Liver (tissue), 3 donors: ENCODE data around the gene TRMT10B.

ENCODE experiments used
- EGR1 ChIP-seq, 2 donors: IDR thresholded peaks; 2 replicates each; pipeline ENCODE4 v1.6.1; 2016 to 2018; ENCODE audit warnings: antibody characterized with exemption in 2 of 2, low read depth in 2 of 2
- GABPA ChIP-seq, 2 donors: IDR thresholded peaks in 1 of 2; conservative IDR thresholded peaks in 1 of 2; 2 replicates each; pipeline ENCODE4 v1.6.1; 2016; ENCODE audit warnings: antibody characterized with exemption in 2 of 2, mild to moderate bottlenecking in 1 of 2, moderate library complexity in 1 of 2
- JUND ChIP-seq, 2 donors: IDR thresholded peaks; 2 replicates each; pipeline ENCODE4 v1.6.1; 2016; ENCODE audit warnings: antibody characterized with exemption in 2 of 2
- RAD21 ChIP-seq, 2 donors: IDR thresholded peaks; 2 replicates each; pipeline ENCODE4 v1.6.1; 2016; ENCODE audit warnings: antibody characterized with exemption in 2 of 2, mild to moderate bottlenecking in 2 of 2
- RXRA ChIP-seq, 2 donors: IDR thresholded peaks; 2 replicates each; pipeline ENCODE4 v1.6.1; 2017 to 2018; ENCODE audit warnings: antibody characterized with exemption in 2 of 2, mild to moderate bottlenecking in 1 of 2
- SP1 ChIP-seq: IDR thresholded peaks from 2 replicates; pipeline ENCODE4 v1.6.1; 2018; ENCODE audit warnings: antibody characterized with exemption, mild to moderate bottlenecking
- TAF1 ChIP-seq: conservative IDR thresholded peaks from 2 replicates; pipeline ENCODE4 v1.6.1; 2016; ENCODE audit warnings: antibody characterized with exemption, mild to moderate bottlenecking
- YY1 ChIP-seq: IDR thresholded peaks from 2 replicates; pipeline ENCODE4 v1.6.1; 2016; ENCODE audit warnings: antibody characterized with exemption, mild to moderate bottlenecking
- TF ChIP-seq, protein P1 (sequence below): fragments of 150-350 bp; IDR thresholded peaks from 2 replicates; pipeline ENCODE4 v1.5.1; 2017; ENCODE audit warnings: improper control_type of control experiment, low read depth, low read length; ENCODE audit not compliant: missing input control
- TF ChIP-seq, protein P2 (sequence below): IDR thresholded peaks from 2 replicates; pipeline ENCODE4 v1.6.1; 2016; ENCODE audit warnings: antibody characterized with exemption, mild to moderate bottlenecking
- TF ChIP-seq, protein P3 (sequence below): IDR thresholded peaks from 2 replicates; pipeline ENCODE4 v1.6.1; 2016; ENCODE audit warnings: antibody characterized with exemption
- TF ChIP-seq, protein P4 (sequence below): IDR thresholded peaks from 2 replicates; pipeline ENCODE4 v1.6.1; 2016; ENCODE audit warnings: antibody characterized with exemption
- TF ChIP-seq, protein P5 (sequence below): IDR thresholded peaks from 2 replicates; pipeline ENCODE4 v1.6.1; 2016; ENCODE audit warnings: antibody characterized with exemption
- donor health status: healthy.
- donor health status: healthy.

DNA sequence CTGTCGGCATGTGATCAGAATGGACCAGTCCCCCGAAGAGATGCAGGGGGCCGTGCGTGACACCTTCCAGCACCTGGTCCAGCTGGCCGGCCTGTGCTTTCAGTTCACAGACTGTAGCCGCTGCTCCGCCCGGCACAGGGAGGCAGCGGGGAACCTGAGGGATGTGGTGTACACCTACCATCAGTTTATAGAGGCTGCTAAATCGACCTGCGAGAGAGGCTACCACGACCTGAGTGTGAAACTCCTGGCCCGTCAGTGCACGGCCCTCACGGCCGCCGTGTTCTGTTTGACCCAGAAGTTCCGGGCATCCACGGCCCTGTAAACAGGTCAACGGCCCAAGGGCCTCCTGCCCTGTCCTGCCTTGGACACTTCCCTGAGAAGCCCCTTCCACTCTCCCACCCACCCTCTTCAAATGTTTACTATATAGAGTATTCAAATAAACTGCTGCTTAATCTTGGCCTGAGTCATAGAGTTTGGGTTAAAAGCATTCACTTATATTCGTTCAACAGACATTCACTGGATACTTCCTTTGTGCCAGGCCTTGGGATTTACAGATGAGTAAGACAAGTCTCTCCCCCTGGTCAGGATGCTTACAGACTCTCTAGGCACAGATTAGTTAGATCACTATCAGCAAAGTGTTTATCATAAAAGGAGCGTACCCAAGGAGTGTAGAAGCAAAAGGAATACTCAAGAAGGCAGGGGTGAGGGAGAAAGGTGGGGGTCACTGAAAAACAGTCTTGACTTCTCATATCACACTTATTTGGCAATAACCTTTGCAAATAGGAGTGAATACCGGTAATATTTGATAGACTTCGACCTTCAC is 6.9 kb upstream of the TRMT10B start:
- TF ChIP-seq, protein P1, sequence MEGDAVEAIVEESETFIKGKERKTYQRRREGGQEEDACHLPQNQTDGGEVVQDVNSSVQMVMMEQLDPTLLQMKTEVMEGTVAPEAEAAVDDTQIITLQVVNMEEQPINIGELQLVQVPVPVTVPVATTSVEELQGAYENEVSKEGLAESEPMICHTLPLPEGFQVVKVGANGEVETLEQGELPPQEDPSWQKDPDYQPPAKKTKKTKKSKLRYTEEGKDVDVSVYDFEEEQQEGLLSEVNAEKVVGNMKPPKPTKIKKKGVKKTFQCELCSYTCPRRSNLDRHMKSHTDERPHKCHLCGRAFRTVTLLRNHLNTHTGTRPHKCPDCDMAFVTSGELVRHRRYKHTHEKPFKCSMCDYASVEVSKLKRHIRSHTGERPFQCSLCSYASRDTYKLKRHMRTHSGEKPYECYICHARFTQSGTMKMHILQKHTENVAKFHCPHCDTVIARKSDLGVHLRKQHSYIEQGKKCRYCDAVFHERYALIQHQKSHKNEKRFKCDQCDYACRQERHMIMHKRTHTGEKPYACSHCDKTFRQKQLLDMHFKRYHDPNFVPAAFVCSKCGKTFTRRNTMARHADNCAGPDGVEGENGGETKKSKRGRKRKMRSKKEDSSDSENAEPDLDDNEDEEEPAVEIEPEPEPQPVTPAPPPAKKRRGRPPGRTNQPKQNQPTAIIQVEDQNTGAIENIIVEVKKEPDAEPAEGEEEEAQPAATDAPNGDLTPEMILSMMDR = no peak
- TF ChIP-seq, protein P2, sequence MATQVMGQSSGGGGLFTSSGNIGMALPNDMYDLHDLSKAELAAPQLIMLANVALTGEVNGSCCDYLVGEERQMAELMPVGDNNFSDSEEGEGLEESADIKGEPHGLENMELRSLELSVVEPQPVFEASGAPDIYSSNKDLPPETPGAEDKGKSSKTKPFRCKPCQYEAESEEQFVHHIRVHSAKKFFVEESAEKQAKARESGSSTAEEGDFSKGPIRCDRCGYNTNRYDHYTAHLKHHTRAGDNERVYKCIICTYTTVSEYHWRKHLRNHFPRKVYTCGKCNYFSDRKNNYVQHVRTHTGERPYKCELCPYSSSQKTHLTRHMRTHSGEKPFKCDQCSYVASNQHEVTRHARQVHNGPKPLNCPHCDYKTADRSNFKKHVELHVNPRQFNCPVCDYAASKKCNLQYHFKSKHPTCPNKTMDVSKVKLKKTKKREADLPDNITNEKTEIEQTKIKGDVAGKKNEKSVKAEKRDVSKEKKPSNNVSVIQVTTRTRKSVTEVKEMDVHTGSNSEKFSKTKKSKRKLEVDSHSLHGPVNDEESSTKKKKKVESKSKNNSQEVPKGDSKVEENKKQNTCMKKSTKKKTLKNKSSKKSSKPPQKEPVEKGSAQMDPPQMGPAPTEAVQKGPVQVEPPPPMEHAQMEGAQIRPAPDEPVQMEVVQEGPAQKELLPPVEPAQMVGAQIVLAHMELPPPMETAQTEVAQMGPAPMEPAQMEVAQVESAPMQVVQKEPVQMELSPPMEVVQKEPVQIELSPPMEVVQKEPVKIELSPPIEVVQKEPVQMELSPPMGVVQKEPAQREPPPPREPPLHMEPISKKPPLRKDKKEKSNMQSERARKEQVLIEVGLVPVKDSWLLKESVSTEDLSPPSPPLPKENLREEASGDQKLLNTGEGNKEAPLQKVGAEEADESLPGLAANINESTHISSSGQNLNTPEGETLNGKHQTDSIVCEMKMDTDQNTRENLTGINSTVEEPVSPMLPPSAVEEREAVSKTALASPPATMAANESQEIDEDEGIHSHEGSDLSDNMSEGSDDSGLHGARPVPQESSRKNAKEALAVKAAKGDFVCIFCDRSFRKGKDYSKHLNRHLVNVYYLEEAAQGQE = no peak
- TF ChIP-seq, protein P3, sequence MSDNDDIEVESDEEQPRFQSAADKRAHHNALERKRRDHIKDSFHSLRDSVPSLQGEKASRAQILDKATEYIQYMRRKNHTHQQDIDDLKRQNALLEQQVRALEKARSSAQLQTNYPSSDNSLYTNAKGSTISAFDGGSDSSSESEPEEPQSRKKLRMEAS = no peak
- TF ChIP-seq, protein P4, sequence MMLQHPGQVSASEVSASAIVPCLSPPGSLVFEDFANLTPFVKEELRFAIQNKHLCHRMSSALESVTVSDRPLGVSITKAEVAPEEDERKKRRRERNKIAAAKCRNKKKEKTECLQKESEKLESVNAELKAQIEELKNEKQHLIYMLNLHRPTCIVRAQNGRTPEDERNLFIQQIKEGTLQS = no peak
- TF ChIP-seq TAF1 (no peak), RAD21 (IDR thresholded peaks at IDR 0.05) (no peak), GABPA (IDR thresholded peaks at IDR 0.05 in 1 of 2, conservative IDR thresholded peaks at IDR 0.05 in 1 of 2) (no peak), EGR1 (IDR thresholded peaks at IDR 0.05; ENCODE audit: low read depth in 2 of 2) (no peak), YY1 (no peak), RXRA (IDR thresholded peaks at IDR 0.05) (no peak), JUND (IDR thresholded peaks at IDR 0.05) (no peak), SP1 (no peak)
- TF ChIP-seq, protein P5, sequence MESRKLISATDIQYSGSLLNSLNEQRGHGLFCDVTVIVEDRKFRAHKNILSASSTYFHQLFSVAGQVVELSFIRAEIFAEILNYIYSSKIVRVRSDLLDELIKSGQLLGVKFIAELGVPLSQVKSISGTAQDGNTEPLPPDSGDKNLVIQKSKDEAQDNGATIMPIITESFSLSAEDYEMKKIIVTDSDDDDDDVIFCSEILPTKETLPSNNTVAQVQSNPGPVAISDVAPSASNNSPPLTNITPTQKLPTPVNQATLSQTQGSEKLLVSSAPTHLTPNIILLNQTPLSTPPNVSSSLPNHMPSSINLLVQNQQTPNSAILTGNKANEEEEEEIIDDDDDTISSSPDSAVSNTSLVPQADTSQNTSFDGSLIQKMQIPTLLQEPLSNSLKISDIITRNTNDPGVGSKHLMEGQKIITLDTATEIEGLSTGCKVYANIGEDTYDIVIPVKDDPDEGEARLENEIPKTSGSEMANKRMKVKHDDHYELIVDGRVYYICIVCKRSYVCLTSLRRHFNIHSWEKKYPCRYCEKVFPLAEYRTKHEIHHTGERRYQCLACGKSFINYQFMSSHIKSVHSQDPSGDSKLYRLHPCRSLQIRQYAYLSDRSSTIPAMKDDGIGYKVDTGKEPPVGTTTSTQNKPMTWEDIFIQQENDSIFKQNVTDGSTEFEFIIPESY = no peak
